Left ventricle myocardium inferior (tissue), 1 donor: Measurements from ENCODE around the gene TWIST1. TPM values are rescaled to one million over a fixed set of nuclear protein-coding genes. Genes with fewer than 3 reads are reported as not detected.

Source experiments
- DNase-seq: peaks from one replicate; pipeline ENCODE4 v3.0.0-alpha.2; 2020
- H3K27ac ChIP-seq: fragments of 200-600 bp; replicated peaks from 2 replicates; pipeline ENCODE4 v1.8.0; 2021
- H3K27me3 ChIP-seq: fragments of 200-600 bp; 2 replicates; pipeline ENCODE4 v1.8.0; 2021; ENCODE audit warnings: low read depth
- H3K36me3 ChIP-seq: fragments of 200-600 bp; 2 replicates; pipeline ENCODE4 v1.8.0; 2021
- H3K4me1 ChIP-seq: fragments of 200-600 bp; 2 replicates; pipeline ENCODE4 v1.8.0; 2021
- H3K4me3 ChIP-seq: fragments of 200-600 bp; 2 replicates; pipeline ENCODE4 v1.8.0; 2021; ENCODE audit warnings: mild to moderate bottlenecking, moderate library complexity
- H3K9me3 ChIP-seq: fragments of 200-600 bp; replicated peaks from 2 replicates; pipeline ENCODE4 v1.8.0; 2021
- CTCF ChIP-seq: fragments of 200-600 bp; IDR thresholded peaks from 2 replicates; pipeline ENCODE4 v1.8.0; 2021; ENCODE audit warnings: antibody characterized with exemption, mild to moderate bottlenecking, borderline replicate concordance
- intact Hi-C: fragments of 100-400 bp; cut with micrococcal nuclease; formaldehyde crosslinking; loops from one replicate; pipeline ENCODE4 v1.11.0; 2022
- total RNA-seq: library from RNA; stranded (reverse); fragmentation: NEBNext Ultra II Directional; extraction: Animal tissue kit (Norgen Biotek cat#: 25700); gene quantifications from one replicate; pipeline ENCODE4 v1.2.1, GENCODE V29; 2021
- donor health status: DM: no; HTN: yes; CAD: no; lungs with severe emphysema.

The TWIST1 gene
- total RNA-seq, 1 donor from 2014 or later, result 1.3 TPM

GRCh38 chr7:19102884-19103283, 14.6 kb downstream of the TWIST1 start:
- H3K36me3 ChIP-seq, result no peaks in the 10 kb centered on the region
- no peaks in the 10 kb centered on the region for H3K9me3 ChIP-seq
- H3K27ac ChIP-seq, result no peak overlapping the region
- peaks cover 23% of the 10 kb centered on the region for H3K4me1 ChIP-seq
- no peak for TF ChIP-seq CTCF
- no peak overlapping the region for H3K4me3 ChIP-seq
- intact Hi-C loops, result no loop called here
- H3K27me3 ChIP-seq, result peaks cover 77% of the 10 kb centered on the region
- no peak for DNase-seq

- Histone ChIP-seq H3K9me3 (no peaks in the 10 kb centered on the region), H3K4me3 (no peak overlapping the region), H3K36me3 (no peaks in the 10 kb centered on the region), H3K27me3 (peaks cover 67% of the 10 kb centered on the region), H3K27ac (no peak overlapping the region), H3K4me1 (peaks cover 13% of the 10 kb centered on the region)
- DNase-seq, result no peak
- intact Hi-C loops, result no loop called here
- no peak for TF ChIP-seq CTCF
Measured at GRCh38 chr7:19101909-19102308, 15.5 kb downstream of the TWIST1 start.

GRCh38 chr7:19101472-19101871, 16.0 kb downstream of the TWIST1 start:
- H3K9me3 ChIP-seq, result no peaks in the 10 kb centered on the region
- no peak overlapping the region for H3K4me3 ChIP-seq
- H3K36me3 ChIP-seq, result no peaks in the 10 kb centered on the region
- no peak for TF ChIP-seq CTCF
- peaks cover 9% of the 10 kb centered on the region for H3K4me1 ChIP-seq
- no peak overlapping the region for H3K27ac ChIP-seq
- peaks cover 62% of the 10 kb centered on the region for H3K27me3 ChIP-seq
- intact Hi-C loops, result no loop called here
- DNase-seq, result no peak

GRCh38 chr7:19099924-19100323, 17.5 kb downstream of the TWIST1 start:
- no peak for TF ChIP-seq CTCF

GRCh38 chr7:19099194-19099593, 18.2 kb downstream of the TWIST1 start:
- Histone ChIP-seq H3K4me1 (no peaks in the 10 kb centered on the region), H3K9me3 (no peaks in the 10 kb centered on the region), H3K27ac (no peak overlapping the region), H3K36me3 (no peaks in the 10 kb centered on the region), H3K27me3 (peaks cover 40% of the 10 kb centered on the region), H3K4me3 (no peak overlapping the region)
- no peak for DNase-seq
- intact Hi-C loops, result no loop called here
- no peak for TF ChIP-seq CTCF

More at GRCh38 chr7:19099924-19100323, 17.5 kb downstream of the TWIST1 start:
- Histone ChIP-seq H3K4me3 (no peak overlapping the region), H3K4me1 (no peaks in the 10 kb centered on the region), H3K27me3 (peaks cover 47% of the 10 kb centered on the region), H3K27ac (no peak overlapping the region), H3K9me3 (no peaks in the 10 kb centered on the region), H3K36me3 (no peaks in the 10 kb centered on the region)
- intact Hi-C loops, result no loop called here
- no peak for DNase-seq

- H3K4me1 ChIP-seq, result no peaks in the 10 kb centered on the region
- no peaks in the 10 kb centered on the region for H3K36me3 ChIP-seq
- H3K27ac ChIP-seq, result no peak overlapping the region
- TF ChIP-seq CTCF, result no peak
- H3K4me3 ChIP-seq, result no peak overlapping the region
- DNase-seq, result no peak
- intact Hi-C loops, result no loop called here
- H3K27me3 ChIP-seq, result peaks cover 33% of the 10 kb centered on the region
- no peaks in the 10 kb centered on the region for H3K9me3 ChIP-seq
Measured at GRCh38 chr7:19098510-19098909, 18.9 kb downstream of the TWIST1 start.
